T-helper 2 cell treated with Interferon-gamma antibody and Interleukin-4, amounts not matched to agents 100 ng/mL and 5 ng/mL, for 36 hours (primary cell): ENCODE measurements around the gene FXYD3. TPM values are rescaled to one million over a fixed set of nuclear protein-coding genes. Genes with fewer than 3 reads are reported as not detected.
"Not testable (repeated sequence)": the region's sequence is repeated elsewhere in the genome, so short reads cannot be mapped to it uniquely, and the experiment has no call there.

ENCODE experiments used
- intact Hi-C: fragments of 100-400 bp; cut with micrococcal nuclease; formaldehyde crosslinking; loops from one replicate; pipeline ENCODE4 v1.15.1; 2023
- total RNA-seq: library from RNA; stranded (reverse); gene quantifications from 2 replicates; pipeline ENCODE4 v1.2.3, GENCODE V29; 2022

The FXYD3 gene
- total RNA-seq, 1 donor from 2014 or later, result not detected

- intact Hi-C loops, result no loop called here
Measured at GRCh38 chr19:35123573-35123972, 8.0 kb downstream of the FXYD3 start.

GRCh38 chr19:35124098-35125060, 8.8 kb downstream of the FXYD3 start:
- intact Hi-C loops, result no loop called here

- intact Hi-C loops, result no loop called here
Measured at GRCh38 chr19:35125270-35125717, 9.7 kb downstream of the FXYD3 start.

DNA sequence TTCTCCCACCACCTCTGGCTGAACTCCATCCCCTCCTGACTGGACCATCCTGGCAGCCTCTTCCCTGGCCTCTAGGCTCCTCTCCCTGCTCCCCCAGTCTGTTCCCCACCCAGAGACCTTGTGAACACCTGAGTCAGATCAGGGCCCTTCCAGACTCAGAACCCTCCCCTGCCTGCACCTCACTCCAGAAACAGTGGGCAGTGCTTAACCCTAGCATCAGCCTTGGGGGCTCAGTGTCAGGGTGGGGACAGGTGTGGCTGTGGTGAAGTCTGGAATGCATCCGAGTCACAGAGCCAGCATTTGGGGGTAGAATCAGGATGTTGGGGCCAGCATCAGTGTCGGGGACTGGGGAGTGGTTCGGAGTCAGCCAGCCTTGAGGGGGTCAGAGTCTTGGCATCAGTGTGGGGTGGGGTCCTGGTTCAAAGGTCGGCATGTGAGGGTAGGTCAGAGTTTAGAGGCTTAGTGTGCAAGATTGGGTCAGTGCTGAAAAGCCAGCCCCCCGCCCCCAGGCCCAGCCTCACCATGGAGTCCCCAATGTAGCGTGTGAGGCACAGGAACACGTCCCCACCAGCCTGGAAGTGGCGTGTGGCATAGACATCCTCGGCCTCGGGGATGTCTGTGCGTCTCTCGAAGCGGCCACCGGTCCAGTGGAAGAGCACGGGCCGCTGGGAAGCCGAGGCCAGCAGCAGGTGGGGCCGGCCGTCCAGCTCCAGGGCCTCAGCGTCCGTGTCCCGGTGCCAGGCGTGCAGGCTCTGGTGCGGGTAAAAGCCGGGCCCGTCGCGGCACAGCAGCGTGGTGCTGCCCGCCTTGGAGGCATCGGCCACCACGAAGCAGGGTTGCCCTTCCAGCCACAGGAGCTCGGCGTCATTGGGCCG, 10.4 kb downstream of the FXYD3 start:
- intact Hi-C loops, result no loop called here

DNA sequence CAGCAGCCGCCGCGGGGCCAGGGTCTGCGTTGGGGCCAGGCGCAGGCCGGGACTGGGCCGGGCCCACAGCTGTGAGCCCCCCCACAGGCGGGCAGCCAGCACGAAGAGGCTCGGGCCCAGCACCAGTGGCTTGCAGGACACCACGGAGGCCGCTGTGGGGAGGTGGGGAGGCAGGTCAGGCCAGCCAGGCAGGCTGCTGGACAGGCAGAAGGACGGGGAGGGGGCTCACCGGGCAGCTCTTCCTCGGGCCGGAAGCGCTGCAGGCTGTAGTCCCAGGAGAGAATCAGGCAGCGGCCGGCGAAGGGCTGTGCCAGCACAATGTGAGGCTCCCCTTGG, 11.0 kb downstream of the FXYD3 start:
- intact Hi-C loops, result no loop called here

- intact Hi-C loops, result no loop called here
Measured at GRCh38 chr19:35127871-35128270, 12.2 kb downstream of the FXYD3 start.

DNA sequence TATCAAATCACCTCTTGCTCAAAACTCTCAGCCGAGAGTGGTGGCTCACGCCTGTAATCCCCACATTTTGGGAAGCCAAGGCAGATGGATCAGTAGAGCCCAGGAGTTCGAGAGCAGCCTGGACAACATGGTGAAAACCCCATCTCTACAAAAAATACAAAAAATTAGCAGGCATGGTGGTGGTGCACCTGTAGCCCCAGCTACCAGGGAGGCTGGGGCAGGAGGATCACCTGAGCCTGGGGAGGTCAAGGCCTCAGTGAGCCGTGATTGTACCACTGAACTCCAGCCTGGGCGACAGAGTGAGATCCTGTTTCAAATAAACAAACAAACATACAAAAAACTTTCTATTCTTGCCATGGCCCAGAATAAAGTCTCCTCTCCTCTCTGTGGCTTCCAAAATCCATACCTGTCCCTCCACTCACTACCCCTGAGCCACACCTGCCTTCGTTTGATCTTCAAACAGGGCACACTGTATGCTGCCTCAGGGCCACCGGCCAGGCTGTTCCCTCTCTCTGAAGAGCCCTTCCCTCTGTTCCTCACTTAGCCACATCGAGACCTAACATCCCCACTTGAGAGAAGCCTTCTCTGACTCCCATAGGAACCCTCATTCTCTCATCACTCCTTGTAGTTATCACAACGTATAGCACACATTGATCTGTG, 12.9 kb downstream of the FXYD3 start:
- intact Hi-C loops, result no loop called here

DNA sequence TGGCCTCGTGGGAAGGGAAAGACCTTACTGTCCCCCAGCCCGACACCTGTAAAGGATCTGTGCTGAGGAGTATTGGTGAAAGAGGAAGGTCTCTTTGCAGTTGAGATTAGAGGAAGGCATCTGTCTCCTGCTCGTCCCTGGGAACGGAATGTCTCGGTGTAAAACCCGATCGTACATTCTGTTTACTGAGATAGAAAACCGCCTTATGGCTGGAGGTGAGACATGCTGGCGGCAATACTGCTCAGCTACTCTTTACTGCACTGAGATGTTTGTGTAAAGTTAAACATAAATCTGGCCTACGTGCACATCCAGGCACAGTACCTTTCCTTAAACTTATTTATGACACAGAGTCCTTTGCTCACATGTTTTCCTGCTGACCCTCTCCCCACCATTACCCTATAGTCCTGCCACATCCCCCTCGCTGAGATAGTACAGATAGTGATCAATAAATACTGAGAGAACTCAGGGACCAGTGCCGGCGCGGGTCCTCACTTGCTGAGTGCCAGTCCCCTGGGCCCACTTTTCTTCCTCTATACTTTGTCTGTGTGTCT, 14.2 kb downstream of the FXYD3 start:
- intact Hi-C loops, result not testable (repeated sequence)

- intact Hi-C loops, result no loop called here
Measured at GRCh38 chr19:35130761-35131720, 15.4 kb downstream of the FXYD3 start.

GRCh38 chr19:35132254-35132653, 16.6 kb downstream of the FXYD3 start:
- intact Hi-C loops, result no loop called here

- intact Hi-C loops, result loop anchor here (2.0 kb wide), 1 partner anchor 19 kb away; the partner anchor contains the start of gene FXYD3
Measured at GRCh38 chr19:35133826-35134225, 18.2 kb downstream of the FXYD3 start.

DNA sequence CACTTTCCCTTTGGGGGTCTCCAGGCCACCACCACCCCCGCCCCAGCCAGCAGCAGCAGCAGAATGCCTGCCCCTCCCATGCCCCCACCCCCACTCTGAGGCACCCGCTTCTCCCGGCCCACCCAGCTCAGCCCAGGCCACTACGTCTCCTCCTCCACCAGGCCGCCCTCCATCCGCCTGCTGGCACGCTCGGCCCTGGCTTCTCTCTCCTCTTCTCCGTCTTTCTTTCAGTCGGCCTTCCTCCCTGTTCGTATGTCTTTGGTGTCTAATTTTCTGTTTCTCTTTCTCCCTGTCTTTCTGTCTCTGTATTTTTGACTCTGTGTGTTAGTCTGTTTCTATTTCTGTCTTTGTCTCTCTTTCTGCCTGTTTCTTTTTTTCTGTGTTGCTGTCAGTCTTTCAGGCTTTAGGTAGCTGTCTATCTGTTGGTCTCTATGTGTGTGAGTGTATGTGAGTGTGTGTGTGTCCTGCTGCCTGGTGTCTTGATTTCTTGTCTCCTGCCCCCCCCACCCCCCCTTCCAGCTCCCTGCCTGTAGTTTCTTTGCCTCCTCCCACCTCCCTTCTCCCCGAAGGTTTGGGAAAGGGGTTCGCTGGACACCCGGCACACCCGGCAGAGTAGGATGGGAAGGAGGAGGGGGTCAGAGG, 19.1 kb downstream of the FXYD3 start, which contains the start of gene LGI4:
Gene LGI4 (minus strand): TSS at position 459 of the 642 bp plus-strand sequence. CDS start 379 bp downstream, at position 80.
- intact Hi-C loops, result loop anchor here (1.0 to 2.0 kb wide), 2 partner anchors 20 to 67 kb away; partner anchors contain the start of gene FXYD3

- intact Hi-C loops, result loop anchor here (1.0 to 2.0 kb wide), 2 partner anchors 21 to 68 kb away; partner anchors contain the start of gene FXYD3
Measured at GRCh38 chr19:35135389-35135909, 19.8 kb downstream of the FXYD3 start.

DNA sequence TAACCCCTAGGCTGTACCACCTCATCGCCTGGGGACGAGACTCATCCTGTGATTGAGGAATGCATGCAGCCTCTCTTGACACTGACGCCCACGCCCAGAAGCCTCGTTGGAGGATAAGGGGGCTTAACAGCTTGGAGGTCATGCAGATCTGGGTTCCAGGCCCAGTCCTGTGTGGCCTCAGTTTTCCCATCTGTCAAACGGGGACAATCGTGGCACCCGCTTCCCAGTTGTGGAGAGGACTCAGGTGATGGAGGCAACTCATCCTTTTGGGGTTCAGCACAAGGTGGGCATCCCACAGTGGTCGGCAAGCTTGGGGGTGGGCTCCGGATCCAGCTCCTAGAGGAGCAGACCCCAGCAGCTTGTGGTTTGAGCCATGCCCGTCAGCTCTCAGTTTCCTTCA, 20.6 kb downstream of the FXYD3 start:
- intact Hi-C loops, result no loop called here

- intact Hi-C loops, result no loop called here
Measured at GRCh38 chr19:35136977-35137702, 21.5 kb downstream of the FXYD3 start.

DNA sequence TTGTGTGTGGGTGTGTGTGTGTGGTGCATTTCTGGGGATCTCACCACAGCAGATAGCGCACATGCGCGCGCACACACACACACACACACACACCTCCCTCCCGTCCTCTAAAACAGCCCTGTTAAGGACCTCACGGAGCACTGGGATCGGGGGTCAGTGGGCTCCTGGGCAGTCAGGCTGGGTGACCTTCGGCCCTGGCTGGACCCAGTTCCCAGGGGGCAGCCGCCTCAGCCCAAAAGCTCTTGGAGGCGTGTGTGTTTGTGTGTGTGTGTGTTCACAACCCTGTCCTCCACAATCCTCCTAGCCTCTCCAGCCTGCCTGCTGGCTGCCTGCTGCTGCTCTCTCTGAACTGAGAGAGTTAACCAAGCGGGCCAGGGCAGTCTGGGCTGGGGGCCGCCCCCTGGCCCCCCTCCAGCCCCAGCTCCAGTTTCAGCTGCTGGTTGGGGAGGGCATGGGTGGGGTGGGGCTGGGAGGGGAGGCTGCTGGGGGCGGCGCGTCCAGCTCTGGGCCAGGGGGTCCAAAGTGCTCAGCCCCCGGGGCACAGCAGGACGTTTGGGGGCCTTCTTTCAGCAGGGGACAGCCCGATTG, 22.8 kb downstream of the FXYD3 start, which contains the start of gene FXYD1:
Gene FXYD1 (plus strand): TSS at position 520 of the 588 bp plus-strand sequence. CDS start 1,256 bp downstream, outside the sequence.
- intact Hi-C loops, result no loop called here

DNA sequence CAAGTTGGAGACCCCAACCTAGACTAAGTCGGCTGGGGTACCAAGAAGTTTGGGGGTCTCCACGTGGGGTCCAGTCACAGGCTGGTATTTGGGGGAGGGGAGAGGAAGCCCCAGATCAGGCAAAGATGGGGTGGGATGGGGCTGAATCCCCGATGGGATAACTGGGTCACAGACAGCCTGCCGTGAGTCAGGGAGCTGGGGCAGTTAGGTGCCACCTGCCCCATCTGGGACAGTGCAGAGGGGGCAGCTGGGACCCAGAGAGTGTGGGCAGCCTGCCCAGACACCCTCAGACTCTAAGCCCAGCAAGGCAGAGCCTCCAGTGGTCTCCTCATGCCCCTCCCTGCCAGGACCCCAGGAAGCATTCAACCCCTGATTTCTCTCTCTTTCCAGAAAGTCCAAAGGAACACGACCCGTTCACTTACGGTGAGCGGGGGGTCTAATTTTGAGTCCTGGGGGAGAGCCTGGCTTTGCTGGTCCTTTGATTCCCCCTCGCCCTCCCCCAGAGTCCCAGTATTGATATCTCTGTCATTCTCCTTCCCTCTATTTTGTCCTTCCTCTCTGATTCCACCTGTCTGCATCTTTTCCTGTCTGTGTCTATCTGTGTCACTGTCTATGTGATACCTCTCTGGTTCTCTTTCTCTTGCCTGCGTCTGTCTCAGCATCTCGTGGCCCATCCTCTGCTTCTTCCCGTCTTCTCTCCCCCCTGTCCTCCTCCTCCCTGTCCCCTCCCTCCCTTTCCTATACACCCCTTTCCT, 24.8 kb downstream of the FXYD3 start:
- intact Hi-C loops, result loop anchor here (2.0 kb wide), 1 partner anchor 66 kb away; no protein-coding TSS in a partner anchor
